GM18498 (cell line): ENCODE measurements around the gene RYR3.

ENCODE experiments used
- ATAC-seq: cut with Tn5 transposase; IDR thresholded peaks from one replicate; pipeline ENCODE4 v1.9.1; 2021; ENCODE audit warnings: mild to moderate bottlenecking, moderate library complexity; ENCODE audit not compliant: unreplicated experiment

The RYR3 gene

GRCh38 chr15:33858836-33859235 lies 548.1 kb downstream of the RYR3 start:
- no peak for ATAC-seq

GRCh38 chr15:33859992-33860545 lies 549.3 kb downstream of the RYR3 start:
- ATAC-seq, result no peak

- no peak for ATAC-seq
Measured at GRCh38 chr15:33860754-33861153, 550.0 kb downstream of the RYR3 start.

- no peak for ATAC-seq
Measured at GRCh38 chr15:33864360-33865075, 553.8 kb downstream of the RYR3 start.

GRCh38 chr15:33865416-33865815 lies 554.6 kb downstream of the RYR3 start:
- no peak for ATAC-seq

DNA sequence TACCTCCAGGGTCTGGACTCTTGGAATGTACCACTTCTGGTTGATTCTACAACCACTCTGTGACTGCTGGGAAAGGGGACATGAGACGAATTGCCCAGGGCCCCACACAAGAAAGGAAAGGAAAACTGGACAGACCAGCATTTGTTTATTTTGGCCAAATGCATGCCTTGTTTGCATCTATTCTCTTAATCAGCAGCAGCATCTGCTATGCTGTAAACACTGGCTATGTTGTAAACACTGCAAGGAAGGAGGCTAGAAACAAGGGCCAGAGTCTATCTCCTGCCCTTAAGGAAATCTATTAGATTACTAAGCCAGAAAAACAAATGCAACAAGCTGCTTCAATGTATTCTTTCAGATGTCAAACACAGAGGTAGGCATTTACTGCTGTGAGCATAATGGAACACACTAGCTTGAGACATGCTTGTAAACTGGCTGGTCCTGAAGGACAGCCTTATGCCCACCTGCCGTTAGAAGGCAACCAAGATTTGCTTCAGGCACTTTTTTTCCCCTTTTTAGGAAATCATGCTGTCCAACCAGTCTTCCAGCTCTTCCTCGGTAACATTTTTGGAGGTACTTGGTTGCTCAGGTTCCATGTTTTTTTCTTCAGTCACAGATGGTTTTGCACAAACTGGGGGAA lies 555.5 kb downstream of the RYR3 start:
- no peak for ATAC-seq

- ATAC-seq, result no peak
Measured at GRCh38 chr15:33871980-33872379, 561.2 kb downstream of the RYR3 start.

GRCh38 chr15:33872416-33873106 lies 561.8 kb downstream of the RYR3 start:
- no peak for ATAC-seq

DNA sequence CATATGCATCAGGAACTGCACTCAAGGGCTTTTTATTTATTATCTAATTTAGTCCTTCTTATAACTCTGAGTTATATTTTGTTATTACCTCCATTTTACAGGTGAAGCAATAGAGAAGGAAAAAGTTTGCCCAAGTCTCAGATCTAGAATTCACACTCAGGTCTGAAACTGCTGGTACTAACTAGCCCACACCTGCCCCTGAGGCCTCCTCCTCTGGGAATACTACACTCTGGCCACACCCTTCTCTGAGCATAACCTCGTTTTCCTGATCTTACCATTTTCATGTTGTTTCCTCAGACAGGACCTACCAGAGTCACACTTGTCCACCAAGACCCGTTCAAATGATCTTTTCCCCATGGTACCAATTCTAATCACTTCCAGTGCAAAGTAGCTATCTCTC lies 563.4 kb downstream of the RYR3 start:
- ATAC-seq, result no peak

DNA sequence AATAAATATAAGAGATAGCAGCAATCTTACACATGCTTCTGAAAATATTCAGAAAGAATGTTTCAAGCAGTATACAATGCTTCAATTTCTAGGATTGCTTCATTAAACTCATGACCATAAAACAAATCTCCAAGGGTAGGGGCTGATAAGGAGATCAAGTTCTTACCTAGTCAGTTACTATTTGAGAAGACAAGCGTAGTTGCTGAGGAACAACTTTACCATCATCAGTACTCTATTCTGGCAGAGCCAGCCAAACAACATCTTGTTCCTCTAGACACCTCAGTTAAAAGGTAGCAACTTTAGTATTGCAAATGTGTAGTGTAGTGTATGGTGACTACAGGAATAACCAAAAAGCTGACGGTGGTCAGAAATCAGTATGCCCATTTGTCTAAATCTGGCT lies 572.2 kb downstream of the RYR3 start:
- no peak for ATAC-seq

DNA sequence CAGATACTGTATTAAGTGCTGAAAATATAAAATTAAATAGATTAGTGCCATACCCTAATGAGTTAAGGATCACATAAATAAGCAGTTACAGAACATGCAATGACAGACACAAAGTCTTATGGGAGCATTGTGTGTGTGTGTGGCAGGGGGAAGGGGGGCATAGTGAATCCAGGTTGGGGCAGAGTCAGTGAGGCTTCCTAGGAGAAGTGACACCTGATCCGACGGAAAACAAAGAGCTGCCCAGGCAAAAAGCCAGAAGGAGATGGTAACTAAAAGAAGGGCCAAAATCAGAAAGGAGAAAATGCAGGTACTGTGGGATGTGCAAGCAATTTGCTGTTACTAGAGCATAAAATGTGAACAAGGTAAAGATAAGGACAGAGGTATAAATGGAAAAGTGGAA lies 577.4 kb downstream of the RYR3 start:
- ATAC-seq, result no peak

DNA sequence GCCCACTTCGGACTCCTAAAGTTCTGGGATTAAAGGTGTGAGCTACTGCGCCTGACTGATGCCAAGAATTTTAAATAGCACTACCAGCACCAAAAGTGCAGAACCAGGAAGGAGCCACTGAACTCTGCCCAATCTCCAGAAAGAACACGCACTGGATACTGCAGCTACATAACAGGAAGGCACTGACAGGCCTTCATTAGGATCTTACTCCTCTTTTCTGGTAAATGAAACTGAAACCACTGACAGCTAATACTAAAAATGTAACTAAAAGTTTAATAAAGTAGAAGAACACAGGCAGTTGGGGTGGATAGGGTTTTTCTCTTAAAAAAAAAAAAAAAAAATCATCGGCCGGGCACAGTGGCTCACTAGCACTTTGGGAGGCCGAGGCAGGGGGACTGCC lies 583.4 kb downstream of the RYR3 start:
- ATAC-seq, result peak; percentile 83

GRCh38 chr15:33902043-33902442 lies 591.3 kb downstream of the RYR3 start:
- ATAC-seq, result no peak

GRCh38 chr15:33903661-33904060 lies 592.9 kb downstream of the RYR3 start:
- no peak for ATAC-seq

DNA sequence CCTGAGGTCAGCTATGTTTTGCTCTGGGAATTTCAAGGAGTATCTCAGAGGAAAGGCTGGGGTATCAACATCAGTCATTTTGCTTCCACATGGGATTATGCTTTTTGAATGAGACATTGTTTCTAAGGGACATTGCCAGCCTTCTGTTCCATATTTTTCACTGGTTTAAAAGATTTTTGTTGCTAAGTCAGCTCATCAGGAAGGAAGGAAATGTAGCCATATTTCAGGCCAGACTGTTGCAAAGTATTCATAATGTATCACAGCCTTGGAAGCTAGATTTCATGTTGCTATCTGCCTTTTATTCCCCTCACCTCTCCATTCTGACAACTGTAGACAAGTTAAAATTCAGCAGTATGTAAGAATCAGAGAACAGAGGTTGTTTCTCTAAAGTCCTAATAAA lies 596.6 kb downstream of the RYR3 start:
- ATAC-seq, result no peak

DNA sequence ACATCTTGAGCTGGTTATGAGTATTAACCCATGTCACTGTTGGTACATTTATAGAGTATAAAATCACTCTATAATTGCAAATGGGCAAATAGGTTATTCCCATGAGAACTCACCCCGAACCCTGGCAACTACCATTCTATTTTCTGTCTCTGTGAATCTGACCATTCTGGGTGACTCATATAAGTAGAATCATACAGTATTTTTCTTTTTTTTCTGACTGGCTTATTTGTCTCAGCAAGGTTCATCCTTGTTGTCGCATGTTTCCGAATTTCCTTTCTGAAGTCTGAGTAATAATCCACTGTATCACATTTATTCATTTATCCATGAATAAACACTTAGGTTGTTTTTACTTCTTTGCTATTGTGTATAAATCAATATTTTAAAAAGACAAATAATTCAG lies 597.6 kb downstream of the RYR3 start:
- ATAC-seq, result no peak

- ATAC-seq, result no peak
Measured at GRCh38 chr15:33910741-33911140, 600.0 kb downstream of the RYR3 start.

DNA sequence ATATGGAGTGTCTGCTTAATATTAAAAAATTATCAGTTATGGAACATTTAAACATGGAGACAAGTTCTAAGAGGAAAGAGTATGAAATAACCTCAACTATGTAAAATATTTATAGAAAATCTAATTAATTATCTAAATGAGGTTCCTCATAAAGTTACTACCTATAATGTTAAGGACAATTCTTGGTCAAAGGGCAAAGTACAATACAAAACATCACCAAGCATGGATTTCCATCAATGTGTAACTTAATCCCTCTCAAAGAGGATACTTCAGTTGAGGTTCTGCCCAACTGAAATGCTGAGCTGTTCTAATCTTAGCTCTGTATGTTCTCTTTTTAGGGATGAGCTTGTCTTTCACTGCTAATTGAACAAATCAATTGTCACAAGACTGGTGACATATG lies 601.6 kb downstream of the RYR3 start:
- ATAC-seq, result no peak

DNA sequence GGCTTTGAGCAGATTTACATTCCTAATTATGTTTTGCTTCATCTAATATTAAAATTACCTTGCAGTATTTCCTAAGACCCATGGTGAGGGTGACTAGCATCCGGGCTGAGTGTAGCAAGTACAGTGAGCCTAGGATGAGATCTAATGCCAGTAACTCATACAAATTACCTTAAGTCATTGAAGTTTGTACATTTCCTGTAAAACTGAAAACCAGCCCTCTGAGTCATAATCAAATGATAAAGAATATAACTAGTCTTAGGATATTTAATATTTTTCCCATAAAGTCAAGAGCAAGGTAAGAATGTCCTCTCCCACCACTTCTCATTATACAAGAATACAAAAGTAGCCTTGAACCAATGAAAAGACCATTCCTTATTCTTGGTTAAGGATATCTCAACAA lies 602.7 kb downstream of the RYR3 start:
- no peak for ATAC-seq
